HG03097 (cell line): ENCODE measurements around the gene CHRNG.

Experiments
- ATAC-seq: cut with Tn5 transposase; IDR thresholded peaks from one replicate; pipeline ENCODE4 v1.9.1; 2021; ENCODE audit not compliant: unreplicated experiment, low FRiP score

CHRNG gene

GRCh38 chr2:232504438-232504837 is 35.1 kb upstream of the CHRNG start:
- no peak for ATAC-seq

DNA sequence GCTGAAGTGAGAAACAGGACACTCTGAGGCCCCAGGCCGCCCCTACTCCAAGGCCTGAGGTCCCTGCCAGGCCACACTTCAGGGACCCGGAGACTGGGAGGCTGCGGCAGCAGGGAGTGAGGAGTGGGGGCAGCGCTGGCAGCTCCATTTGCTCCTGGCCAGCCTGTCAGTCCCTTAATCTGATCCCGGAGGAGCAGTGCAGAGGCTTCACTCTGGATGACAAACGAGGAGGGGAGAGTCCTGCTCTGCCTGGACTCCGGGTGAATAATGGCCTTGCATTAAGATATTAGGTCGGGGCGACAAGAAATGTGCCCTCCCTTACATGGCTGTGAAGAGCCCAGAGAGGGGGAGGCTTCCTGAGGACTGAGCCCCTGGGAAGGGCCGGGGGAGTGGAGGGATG is 33.6 kb upstream of the CHRNG start:
- no peak for ATAC-seq

DNA sequence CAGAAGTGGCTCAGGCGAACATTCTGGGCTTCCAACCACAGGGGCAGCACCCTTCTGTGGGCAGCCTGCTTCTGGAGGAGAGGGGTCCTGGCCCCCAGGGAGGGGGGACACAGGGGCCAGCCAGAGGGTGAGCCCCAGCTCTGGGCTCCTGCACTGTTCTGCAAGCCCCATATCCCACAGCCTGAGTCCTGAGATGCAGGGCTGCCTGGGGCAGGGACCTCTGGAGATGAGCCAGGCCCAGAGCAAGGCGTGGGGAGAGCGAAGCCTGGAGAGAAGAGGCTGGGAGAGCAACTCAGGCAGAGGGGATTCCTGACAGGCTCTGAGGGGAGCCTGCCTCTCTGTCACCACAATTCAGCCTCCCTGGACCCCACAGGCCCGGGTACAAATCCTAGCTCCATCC is 32.8 kb upstream of the CHRNG start:
- ATAC-seq: no peak

DNA sequence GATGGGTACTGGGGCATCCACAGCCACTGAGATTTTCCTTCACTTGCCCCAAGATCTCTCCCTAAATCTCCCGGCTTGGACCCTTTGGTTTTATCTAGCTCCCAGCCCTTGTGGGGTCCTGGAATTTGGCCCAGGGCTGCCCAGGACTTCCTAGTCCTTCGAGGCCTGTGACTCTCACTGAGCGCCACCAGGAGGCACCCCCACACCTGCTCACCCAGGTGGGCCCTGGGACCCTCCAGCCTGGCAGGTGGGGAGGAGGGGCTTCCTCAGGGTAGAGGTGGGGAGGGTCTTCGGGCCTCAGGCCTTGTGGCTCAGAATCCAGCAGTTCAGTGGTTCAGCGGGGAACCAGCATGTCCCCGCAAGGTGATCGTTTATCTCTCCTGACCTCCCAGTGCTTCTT is 31.2 kb upstream of the CHRNG start:
- no peak for ATAC-seq

DNA sequence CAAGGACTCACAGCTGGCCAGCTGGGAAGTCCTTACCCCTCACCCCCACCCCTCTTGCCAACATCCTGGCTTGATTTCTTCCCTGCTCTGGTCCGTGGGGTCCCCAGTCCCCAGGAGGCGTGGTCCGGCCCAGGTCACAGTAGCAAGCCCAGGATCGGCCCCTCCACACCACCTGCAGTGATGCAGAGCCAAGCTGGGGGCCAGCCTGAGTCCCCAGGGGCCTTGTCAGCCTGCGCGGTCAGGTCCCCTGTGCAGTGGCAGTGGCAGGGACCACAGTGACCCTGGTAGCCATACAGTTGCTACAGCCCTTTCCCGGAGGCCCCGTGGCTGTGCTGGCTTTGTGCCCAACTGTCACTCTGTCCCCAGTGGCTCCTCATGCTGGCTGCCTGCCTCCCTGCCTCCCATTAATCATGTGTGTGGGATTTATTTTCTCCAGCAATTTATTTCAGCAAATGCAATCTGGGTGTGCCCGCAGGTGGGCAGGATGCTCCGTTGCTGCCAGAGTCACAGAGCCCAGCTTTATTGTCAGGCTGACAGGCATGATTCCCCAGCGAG is 28.1 kb upstream of the CHRNG start:
- no peak for ATAC-seq

GRCh38 chr2:232512602-232513001 is 26.9 kb upstream of the CHRNG start:
- no peak for ATAC-seq

DNA sequence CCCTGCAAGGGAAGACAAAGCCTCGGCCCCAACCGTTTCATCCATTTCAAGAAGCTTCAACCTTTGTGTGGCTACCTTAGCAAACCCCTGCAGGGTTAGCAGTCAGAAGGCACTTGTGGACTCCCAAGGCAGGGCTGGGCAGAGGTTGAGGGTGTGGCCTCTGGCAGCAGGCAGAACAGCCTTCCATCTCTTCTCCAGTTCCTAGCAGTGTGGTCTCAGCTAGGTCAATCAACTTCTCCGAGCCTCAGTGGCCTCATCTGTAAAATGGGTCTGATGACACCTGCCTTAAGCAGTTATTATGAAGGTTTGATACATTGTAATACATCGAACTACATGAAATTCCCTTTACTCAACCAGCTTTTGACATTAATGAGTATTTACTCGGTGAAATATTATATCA is 26.1 kb upstream of the CHRNG start:
- no peak for ATAC-seq

GRCh38 chr2:232515639-232516038 is 23.9 kb upstream of the CHRNG start:
- ATAC-seq: no peak

- ATAC-seq: no peak
Observed at GRCh38 chr2:232516551-232516950, 22.9 kb upstream of the CHRNG start.

GRCh38 chr2:232518844-232519243 is 20.6 kb upstream of the CHRNG start:
- ATAC-seq: no peak

DNA sequence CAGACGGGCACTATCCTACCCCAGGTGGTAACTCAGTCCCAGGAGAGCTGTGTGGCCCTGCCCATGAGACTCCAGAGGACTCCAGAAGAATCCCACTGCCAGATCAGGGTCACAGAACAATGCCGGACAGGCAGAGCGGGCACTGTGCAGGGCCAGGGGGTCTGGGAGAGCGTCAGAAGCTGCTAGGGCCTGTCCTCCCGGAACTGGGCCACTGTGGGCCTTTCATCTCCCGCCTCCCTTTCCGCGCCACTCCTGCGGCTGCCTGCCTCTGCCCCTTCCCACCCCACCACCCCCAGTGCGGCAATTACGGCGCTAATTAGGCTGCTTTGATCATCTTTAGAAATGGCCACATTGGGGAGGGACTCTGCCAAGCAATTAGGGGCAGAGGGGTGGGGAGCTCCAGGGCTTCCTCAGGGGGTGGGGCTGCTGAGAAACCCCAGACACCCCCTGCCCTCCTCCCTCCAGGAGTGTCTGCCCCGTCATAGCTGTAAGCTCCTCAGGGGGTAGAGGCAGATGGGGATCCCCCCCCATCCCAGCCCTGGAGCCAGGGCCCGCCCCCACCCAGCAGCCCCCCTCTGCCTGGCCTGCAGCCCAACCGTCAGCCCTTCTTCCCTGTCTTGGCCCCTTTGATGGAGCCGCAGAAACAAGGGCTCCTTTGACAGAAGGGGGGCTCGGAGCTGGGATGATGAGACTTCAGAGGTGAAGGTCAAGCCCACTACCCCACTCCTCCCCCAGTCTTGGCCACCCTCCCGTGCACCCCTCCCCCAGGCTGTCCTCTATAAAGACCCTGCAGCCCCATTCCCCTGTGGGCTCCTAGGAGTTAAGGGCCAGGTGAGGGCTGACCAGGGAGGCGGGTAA is 19.7 kb upstream of the CHRNG start, which contains the start of gene PRSS56:
Gene PRSS56 (plus strand): TSS at position 808 of the 858 bp plus-strand sequence. CDS start 211 bp downstream, outside the sequence.
- ATAC-seq: no peak

- ATAC-seq: no peak
Observed at GRCh38 chr2:232520489-232520888, 19.0 kb upstream of the CHRNG start.

DNA sequence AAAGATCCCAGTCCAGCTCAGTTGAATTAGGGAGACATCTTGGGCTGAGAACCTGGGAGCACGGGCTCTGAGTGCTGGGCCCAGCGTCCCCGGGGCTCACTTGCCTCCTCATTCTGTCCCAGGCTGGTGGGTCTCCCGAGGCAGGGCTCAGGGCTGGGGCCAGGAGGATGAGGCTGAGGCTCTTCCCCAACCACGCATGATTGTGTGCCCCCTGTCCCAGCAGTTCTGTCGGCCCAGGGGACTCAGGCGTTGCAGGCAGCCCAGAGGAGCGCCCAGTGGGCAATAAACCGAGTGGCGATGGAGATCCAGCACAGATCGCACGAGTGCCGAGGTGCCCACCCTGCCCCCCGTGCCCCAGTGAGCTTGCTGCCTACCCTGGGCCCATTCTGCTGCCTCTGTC is 18.4 kb upstream of the CHRNG start:
- ATAC-seq: no peak

DNA sequence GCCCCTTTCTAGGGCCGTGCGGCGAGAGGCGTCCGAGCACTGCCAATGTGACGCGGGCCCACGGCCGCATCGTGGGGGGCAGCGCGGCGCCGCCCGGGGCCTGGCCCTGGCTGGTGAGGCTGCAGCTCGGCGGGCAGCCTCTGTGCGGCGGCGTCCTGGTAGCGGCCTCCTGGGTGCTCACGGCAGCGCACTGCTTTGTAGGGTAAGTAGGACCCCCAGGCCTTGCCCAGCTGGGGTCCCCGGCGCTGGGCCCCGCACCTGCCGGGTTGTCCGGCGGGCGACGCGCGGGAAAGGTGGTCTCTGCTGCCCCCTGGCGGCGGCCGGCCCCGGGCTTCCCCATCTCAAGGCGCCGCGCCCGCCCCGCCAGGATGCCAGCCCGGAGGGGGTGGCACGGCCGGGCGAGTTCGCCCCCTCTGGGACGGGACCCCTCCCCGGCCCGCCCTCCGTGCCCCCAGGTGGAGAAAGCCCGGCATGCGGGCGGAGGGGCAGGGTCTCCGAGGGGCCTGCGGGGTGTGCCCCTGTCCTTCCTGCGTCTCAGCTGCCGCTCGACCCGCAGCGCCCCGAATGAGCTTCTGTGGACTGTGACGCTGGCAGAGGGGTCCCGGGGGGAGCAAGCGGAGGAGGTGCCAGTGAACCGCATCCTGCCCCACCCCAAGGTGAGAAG is 17.4 kb upstream of the CHRNG start:
- ATAC-seq: no peak

DNA sequence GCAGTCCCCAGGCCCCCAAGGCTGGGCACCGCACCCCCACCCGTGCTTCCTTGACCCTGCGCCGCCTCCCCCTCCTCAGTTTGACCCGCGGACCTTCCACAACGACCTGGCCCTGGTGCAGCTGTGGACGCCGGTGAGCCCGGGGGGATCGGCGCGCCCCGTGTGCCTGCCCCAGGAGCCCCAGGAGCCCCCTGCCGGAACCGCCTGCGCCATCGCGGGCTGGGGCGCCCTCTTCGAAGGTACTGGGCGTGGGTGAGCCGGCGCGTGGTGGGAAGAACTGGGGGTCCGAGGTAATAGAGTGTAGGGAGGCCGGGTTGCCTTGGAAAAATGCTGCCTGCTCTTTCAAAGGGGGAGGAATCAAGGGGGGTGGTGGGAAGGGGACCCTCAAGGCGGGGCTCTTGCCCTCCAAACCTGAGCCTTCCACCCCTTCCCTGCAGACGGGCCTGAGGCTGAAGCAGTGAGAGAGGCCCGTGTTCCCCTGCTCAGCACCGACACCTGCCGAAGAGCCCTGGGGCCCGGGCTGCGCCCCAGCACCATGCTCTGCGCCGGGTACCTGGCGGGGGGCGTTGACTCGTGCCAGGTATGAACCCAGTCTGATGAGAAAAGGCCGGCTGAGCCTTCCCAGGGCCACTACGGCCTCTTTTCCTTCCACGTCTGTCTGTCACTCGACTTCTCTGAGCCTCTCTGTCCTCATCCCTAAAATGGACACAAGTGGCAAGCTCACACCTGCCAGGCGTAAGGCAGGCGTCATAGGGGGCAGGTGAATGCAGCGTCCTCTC is 16.7 kb upstream of the CHRNG start:
- ATAC-seq: no peak

- ATAC-seq: no peak
Observed at GRCh38 chr2:232523402-232523681, 16.1 kb upstream of the CHRNG start.

GRCh38 chr2:232523682-232524597 is 15.6 kb upstream of the CHRNG start:
- no peak for ATAC-seq

- no peak for ATAC-seq
Observed at GRCh38 chr2:232524771-232525170, 14.7 kb upstream of the CHRNG start.

DNA sequence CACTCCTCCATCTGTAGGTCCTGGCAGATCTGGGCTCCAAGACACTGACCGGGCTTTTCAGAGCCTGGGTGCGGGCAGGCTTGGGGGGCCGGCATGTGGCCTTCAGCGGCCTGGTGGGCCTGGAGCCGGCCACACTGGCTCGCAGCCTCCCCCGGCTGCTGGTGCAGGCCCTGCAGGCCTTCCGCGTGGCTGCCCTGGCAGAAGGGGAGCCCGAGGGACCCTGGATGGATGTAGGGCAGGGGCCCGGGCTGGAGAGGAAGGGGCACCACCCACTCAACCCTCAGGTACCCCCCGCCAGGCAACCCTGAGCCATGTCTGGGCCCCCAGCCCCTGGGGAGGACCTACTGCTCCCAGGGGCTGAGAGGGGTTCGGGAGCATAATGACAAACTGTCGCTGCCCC is 14.3 kb upstream of the CHRNG start:
- no peak for ATAC-seq

GRCh38 chr2:232525791-232526371 is 13.6 kb upstream of the CHRNG start, which contains the start of gene CHRND:
TSS of gene CHRND (plus strand) at chr2:232526160. CDS start at chr2:232526216, 56 bp downstream.
- ATAC-seq: no peak
